ENCODE measurements around the gene SPOCK1. TPM values are rescaled to one million over a fixed set of nuclear protein-coding genes. Genes with fewer than 3 reads are reported as not detected.

Gene SPOCK1
- total RNA-seq, 1 experiment from 2014 or later, result 0.27 TPM

GRCh38 chr5:137040641-137041340 lies 458.3 kb downstream of the SPOCK1 start:
- Histone ChIP-seq H3K4me1 (ENCODE audit: control insufficient read depth in 1 of 2, insufficient read depth in 2 of 2, low read length in 2 of 2) (no peaks in the 10 kb centered on the region), H3K27ac (ENCODE audit: low read depth, low read length) (no peak overlapping the region), H3K36me3 (ENCODE audit: control insufficient read depth in 1 of 2, insufficient read depth in 2 of 2, low read length in 2 of 2) (no peaks in the 10 kb centered on the region), H3K4me2 (ENCODE audit: low read length) (no peak overlapping the region), H3K27me3 (ENCODE audit: insufficient read depth, low read length) (peaks cover 20% of the 10 kb centered on the region; the same call in 1 of the 2 replicates), H3K4me3 (replicated peaks in 1 of 2; ENCODE audit: low read depth in 1 of 2, low read length in 2 of 2) (no peak overlapping the region), H4K20me1 (ENCODE audit: insufficient read depth) (no peaks in the 10 kb centered on the region), H3K9me2 (ENCODE audit: insufficient read depth) (no peaks in the 10 kb centered on the region), H3K9me3 (ENCODE audit: control insufficient read depth in 1 of 2, insufficient read depth in 1 of 2, low read depth in 1 of 2, low read length in 2 of 2) (no peaks in the 10 kb centered on the region), H3K79me2 (ENCODE audit: insufficient read depth, low read length) (no peaks in the 10 kb centered on the region), H3K9ac (ENCODE audit: low read length) (no peak overlapping the region), H2AFZ (ENCODE audit: low read depth, low read length, poor library complexity, severe bottlenecking) (no peak overlapping the region)
- ChIA-PET CTCF (no interaction called here), POLR2A (no interaction called here), RAD21 (ENCODE audit: low non-redundant PET in 1 of 2, low total read pairs in 2 of 2, uncharacterized antibody in 2 of 2, unreplicated experiment in 2 of 2) (no interaction called here)
- no TSS peak for BruUV-seq (replicated peaks)
- DNase-seq (ENCODE audit: low read depth, low spot score) (no peak), ATAC-seq (no peak)
- intact Hi-C loops (cut with micrococcal nuclease), result no loop called here
- TF ChIP-seq EGR1 (IDR thresholded peaks at IDR 0.05; ENCODE audit: low read depth), result no peak
- no peak for TF ChIP-seq POLR2A (IDR thresholded peaks at IDR 0.05; ENCODE audit: borderline replicate concordance, extremely low read depth, insufficient read depth, insufficient read length)
- TF ChIP-seq MAX (IDR thresholded peaks at IDR 0.05), result no peak
- no peak for TF ChIP-seq CEBPB (IDR thresholded peaks at IDR 0.05; ENCODE audit: low read depth)
- TF ChIP-seq SRF (IDR thresholded peaks at IDR 0.05; ENCODE audit: low read depth), result no peak
- TF ChIP-seq, protein P1, sequence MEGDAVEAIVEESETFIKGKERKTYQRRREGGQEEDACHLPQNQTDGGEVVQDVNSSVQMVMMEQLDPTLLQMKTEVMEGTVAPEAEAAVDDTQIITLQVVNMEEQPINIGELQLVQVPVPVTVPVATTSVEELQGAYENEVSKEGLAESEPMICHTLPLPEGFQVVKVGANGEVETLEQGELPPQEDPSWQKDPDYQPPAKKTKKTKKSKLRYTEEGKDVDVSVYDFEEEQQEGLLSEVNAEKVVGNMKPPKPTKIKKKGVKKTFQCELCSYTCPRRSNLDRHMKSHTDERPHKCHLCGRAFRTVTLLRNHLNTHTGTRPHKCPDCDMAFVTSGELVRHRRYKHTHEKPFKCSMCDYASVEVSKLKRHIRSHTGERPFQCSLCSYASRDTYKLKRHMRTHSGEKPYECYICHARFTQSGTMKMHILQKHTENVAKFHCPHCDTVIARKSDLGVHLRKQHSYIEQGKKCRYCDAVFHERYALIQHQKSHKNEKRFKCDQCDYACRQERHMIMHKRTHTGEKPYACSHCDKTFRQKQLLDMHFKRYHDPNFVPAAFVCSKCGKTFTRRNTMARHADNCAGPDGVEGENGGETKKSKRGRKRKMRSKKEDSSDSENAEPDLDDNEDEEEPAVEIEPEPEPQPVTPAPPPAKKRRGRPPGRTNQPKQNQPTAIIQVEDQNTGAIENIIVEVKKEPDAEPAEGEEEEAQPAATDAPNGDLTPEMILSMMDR (IDR thresholded peaks at IDR 0.05 in 2 of 3, conservative IDR thresholded peaks at IDR 0.05 in 1 of 3; ENCODE audit: borderline replicate concordance in 1 of 3, insufficient read depth in 1 of 3, low read depth in 2 of 3, low read length in 2 of 3), result no peak
- TF ChIP-seq EZH2 (IDR thresholded peaks at IDR 0.05), result no peak
- no peak for TF ChIP-seq FOSL1 (IDR thresholded peaks at IDR 0.05; ENCODE audit: low read depth)
- TF ChIP-seq ELF1 (IDR thresholded peaks at IDR 0.05; ENCODE audit: borderline replicate concordance, low read depth), result no peak
- TF ChIP-seq REST (IDR thresholded peaks at IDR 0.05; ENCODE audit: low read depth), result no peak
- no peak for TF ChIP-seq TCF7L2 (IDR thresholded peaks at IDR 0.05; ENCODE audit: borderline replicate concordance, extremely low read depth, insufficient read depth, insufficient read length)
- TF ChIP-seq CBX3 (IDR thresholded peaks at IDR 0.05; ENCODE audit: low read depth), result no peak
- no peak for TF ChIP-seq ZFX (IDR thresholded peaks at IDR 0.05)
- TF ChIP-seq POLR2AphosphoS5 (IDR thresholded peaks at IDR 0.05; ENCODE audit: low read depth, low read length), result no peak
- TF ChIP-seq ZNF274 (IDR thresholded peaks at IDR 0.05; ENCODE audit: low read depth, low read length), result no peak
- TF ChIP-seq SIN3A (IDR thresholded peaks at IDR 0.05; ENCODE audit: low read depth), result no peak

Data from HCT116 (cell line).